Stimulated activated CD4-positive, alpha-beta T cell treated with anti-CD3 and anti-CD28 coated beads, Interleukin-2, amount 100 ng/mL, for 48 hours (primary cell): Measurements from ENCODE around the gene DEFB118.
"Not testable (repeated sequence)": the region's sequence is repeated elsewhere in the genome, so short reads cannot be mapped to it uniquely, and the experiment has no call there.

Experiments
- DNase-seq, 2 donors: peaks; one replicate each; pipeline ENCODE4 v3.0.0-alpha.2; 2020

DEFB118 gene

GRCh38 chr20:31368301-31368700 lies at the start of gene DEFB118:
TSS of gene DEFB118 (plus strand) at chr20:31368601. CDS start at chr20:31368651, 50 bp downstream.
- no peak for DNase-seq

GRCh38 chr20:31322504-31322903 lies 45.9 kb upstream of the DEFB118 start:
- DNase-seq = no peak

- no peak for DNase-seq
These were observed 37.5 kb upstream of the DEFB118 start for GRCh38 chr20:31330893-31331292.

GRCh38 chr20:31341470-31341869 lies 26.9 kb upstream of the DEFB118 start:
- no peak for DNase-seq

- DNase-seq = no peak
These were observed 12.4 kb upstream of the DEFB118 start for GRCh38 chr20:31355981-31356380.

GRCh38 chr20:31363295-31363694 lies 5.1 kb upstream of the DEFB118 start:
- DNase-seq = no peak

GRCh38 chr20:31364272-31364671 lies 4.1 kb upstream of the DEFB118 start:
- DNase-seq = not testable (repeated sequence)

- no peak for DNase-seq
These were observed 5.9 kb downstream of the DEFB118 start for GRCh38 chr20:31374346-31374745.

- no peak for DNase-seq
These were observed 22.1 kb downstream of the DEFB118 start, which contains the start of gene DEFB119 for GRCh38 chr20:31390490-31390889. TSS of gene DEFB119 (minus strand) at chr20:31390590. CDS start at chr20:31390483, 107 bp downstream.

- no peak for DNase-seq
These were observed 24.4 kb downstream of the DEFB118 start for GRCh38 chr20:31392836-31393235.

- no peak for DNase-seq
These were observed 26.5 kb downstream of the DEFB118 start for GRCh38 chr20:31394900-31395299.

GRCh38 chr20:31403886-31404285 lies 35.5 kb downstream of the DEFB118 start:
- no peak for DNase-seq

- DNase-seq = no peak
These were observed 37.7 kb downstream of the DEFB118 start, which contains the start of gene DEFB121 for GRCh38 chr20:31406115-31406514. TSS of gene DEFB121 (minus strand) at chr20:31406215. CDS start at chr20:31406152, 63 bp downstream.

- DNase-seq = no peak
These were observed 41.6 kb downstream of the DEFB118 start for GRCh38 chr20:31410011-31410410.

GRCh38 chr20:31414381-31414780 lies 46.0 kb downstream of the DEFB118 start:
- no peak for DNase-seq

- DNase-seq = no peak
These were observed 47.3 kb downstream of the DEFB118 start for GRCh38 chr20:31415653-31416052.

GRCh38 chr20:31418307-31418706 lies 49.9 kb downstream of the DEFB118 start:
- DNase-seq = no peak
